CD4-positive, alpha-beta T cell treated with Interleukin-4 for 1 hour (primary cell): ENCODE measurements around the gene KLHDC9.
A peak's percentile ranks its signal among the peaks of the same experiment; 100 is the strongest.

ENCODE experiments used
- DNase-seq, 2 donors: peaks; one replicate each; pipeline ENCODE4 v3.0.0-alpha.2; 2020 to 2022

Gene KLHDC9

DNA sequence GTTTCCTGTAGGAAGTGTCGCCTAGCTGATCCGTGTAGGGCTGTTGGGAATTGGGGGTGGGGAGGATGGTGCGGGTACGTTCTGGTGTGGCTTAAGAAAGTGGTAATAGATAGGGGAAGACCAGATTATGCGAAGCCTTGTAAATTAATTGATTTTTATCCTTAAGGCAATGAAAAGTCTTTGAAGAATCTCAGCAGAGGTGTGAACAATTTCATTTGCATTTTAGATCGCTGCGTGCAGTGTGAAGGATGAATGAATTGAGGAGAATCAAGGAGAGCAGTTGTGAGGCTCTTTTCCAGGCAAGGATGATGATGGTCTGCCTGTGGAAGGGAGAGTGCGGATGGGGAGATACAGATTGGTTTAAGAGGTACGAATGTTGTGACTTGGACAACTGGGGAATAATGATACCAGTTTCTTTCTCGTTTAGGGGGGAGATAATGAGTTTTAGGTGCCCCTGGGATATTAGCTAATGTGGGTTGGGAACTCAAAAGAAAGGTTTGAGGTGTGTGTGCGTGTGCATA is 35.1 kb downstream of the KLHDC9 start:
- no peak for DNase-seq

GRCh38 chr1:161137881-161138280 is 39.7 kb downstream of the KLHDC9 start:
- DNase-seq = no peak

GRCh38 chr1:161138431-161138830 is 40.3 kb downstream of the KLHDC9 start:
- no peak for DNase-seq

GRCh38 chr1:161139766-161140165 is 41.6 kb downstream of the KLHDC9 start:
- DNase-seq = peak; percentile 50 to 71

DNA sequence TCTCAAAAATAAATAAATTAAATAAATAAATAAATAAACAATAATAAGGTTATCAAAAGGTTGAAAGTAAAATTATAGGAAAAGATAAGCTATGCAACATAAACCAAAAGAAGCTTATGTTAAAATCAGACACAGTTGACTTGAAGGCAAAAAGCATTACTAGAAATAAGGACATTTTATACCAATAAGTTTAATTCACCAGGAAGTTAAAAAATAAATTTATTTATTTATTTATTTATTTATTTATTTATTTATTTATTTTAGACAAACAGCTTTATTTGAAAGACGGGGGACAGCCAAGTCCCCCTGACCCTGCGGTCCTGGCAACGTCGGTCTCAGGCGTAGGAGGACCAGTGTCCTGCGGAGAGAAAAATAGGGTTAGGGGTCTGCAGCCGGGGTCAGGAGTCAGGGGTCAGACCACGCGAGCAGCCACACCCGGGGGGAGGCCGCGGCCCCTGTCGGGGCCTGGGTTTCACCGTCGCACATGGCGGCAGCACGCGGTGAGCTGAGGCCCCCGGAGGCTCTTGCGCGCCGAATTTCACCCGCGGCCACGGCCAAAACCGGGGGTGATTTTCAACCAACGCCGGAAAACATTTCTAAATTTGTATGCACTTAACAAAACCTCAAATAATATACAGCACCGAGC is 42.7 kb downstream of the KLHDC9 start:
- no peak for DNase-seq

DNA sequence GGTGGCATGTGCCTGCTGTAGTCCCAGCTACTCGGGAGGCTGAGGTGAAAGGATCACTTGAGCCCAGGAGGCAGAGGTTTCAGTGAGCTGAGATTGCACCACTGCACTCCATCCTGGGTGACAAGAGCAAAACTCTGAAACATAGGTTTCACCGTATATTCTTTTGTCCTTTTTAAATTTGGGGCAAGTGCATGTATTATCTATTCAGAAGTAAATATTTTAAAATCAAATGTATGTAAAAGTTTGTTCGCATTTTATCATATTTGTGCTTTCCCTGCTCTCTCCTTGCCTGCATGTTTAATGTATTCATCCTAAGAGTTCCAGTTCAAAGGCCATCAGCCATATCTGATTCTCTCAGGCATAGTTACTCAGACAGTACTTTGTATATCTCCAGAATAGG is 47.7 kb downstream of the KLHDC9 start:
- no peak for DNase-seq
